Measurements from ENCODE around the gene RIC3.

GRCh38 chr11:8127447-8127846 is 41.4 kb downstream of the RIC3 start:
- TF ChIP-seq CTCF (conservative IDR thresholded peaks at IDR 0.05; ENCODE audit: low read depth, low read length) (no peak), EZH2 (IDR thresholded peaks at IDR 0.05; ENCODE audit: borderline replicate concordance, low read depth, low read length, poor library complexity, severe bottlenecking) (no peak)
